ENCODE results near the gene TASP1.

TASP1 gene, protein sequence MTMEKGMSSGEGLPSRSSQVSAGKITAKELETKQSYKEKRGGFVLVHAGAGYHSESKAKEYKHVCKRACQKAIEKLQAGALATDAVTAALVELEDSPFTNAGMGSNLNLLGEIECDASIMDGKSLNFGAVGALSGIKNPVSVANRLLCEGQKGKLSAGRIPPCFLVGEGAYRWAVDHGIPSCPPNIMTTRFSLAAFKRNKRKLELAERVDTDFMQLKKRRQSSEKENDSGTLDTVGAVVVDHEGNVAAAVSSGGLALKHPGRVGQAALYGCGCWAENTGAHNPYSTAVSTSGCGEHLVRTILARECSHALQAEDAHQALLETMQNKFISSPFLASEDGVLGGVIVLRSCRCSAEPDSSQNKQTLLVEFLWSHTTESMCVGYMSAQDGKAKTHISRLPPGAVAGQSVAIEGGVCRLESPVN
- 13.0 to 19.5 (median 15.1) reads per million in 9 experiments for total RNA-seq

DNA sequence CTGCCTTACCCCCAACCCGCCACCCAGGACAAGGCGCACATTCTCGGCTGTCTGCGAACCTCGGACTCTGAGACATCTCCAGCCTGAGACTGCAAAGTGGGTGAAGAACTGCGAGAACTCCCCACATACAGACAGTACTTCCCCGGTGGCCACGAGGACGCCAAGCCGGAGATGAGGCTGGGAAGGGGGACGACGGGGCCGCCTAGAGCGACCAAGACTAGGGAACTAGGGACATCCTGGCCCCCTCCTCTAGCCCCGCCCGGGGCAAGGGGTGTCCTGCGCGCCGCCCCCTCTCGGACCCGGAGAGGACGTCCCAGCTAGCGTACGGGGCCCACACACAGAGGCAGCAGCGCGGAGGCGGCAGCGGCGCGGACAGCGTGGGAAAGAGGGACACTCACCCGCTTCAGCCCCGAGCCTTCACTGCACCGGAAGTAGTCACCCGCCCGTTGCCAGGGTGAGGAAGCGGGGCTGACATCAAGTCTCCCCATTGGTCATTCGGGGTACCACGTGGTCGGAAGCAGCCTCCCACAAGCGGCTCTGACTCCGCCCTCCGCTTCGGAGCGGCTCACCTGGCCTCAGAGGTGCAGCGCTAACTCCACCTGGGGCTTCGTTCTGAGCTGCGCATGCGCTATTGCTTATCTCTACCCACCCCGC, at the start of gene TASP1:
TASP1 (minus strand) TSS at position 437 of the 654 bp plus-strand sequence. CDS start 8,854 bp downstream, outside the sequence.
- Mint-ChIP-seq H3K27me3 (peaks cover 0 to 20% of the 10 kb centered on the region in 2 donors), H3K27ac (peak within 1 kb of the TSS; percentile 91 to 93), H3K9me3 (no peaks in the 10 kb centered on the region), H3K36me3 (ENCODE audit: insufficient read depth) (peaks cover 10% of the 10 kb centered on the region), H3K4me3 (peak within 1 kb of the TSS; percentile 90 to 93), H3K4me1 (ENCODE audit: low read depth in 2 of 2) (peaks cover 12 to 25% of the 10 kb centered on the region in 2 donors)
- ATAC-seq (replicated peaks), result peak; percentile 96
- peak; percentile 94 to 96 (median 94) for DNase-seq

DNA sequence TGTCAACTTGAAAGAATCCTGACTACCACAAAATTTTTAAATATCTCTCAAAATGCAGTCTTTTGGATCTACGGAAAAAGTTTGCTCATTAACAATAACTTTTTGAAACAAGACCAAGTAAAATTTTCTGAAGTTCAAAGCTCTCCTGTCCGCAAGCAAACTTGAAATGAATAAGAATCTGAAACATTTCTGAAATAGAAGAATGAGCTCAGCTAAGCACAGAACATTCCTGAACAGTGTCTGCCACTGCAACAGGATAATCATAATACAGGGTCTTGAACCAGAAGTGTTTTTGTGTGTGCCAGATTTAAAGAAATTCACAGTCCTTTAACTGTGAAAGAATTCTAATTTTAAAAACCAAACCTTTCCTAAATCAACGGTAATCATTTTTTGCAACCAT, 49.1 kb upstream of the TASP1 start:
- Mint-ChIP-seq H3K27me3 (peaks cover 31 to 32% of the 10 kb centered on the region in 2 donors), H3K4me3 (no peak overlapping the region), H3K4me1 (ENCODE audit: low read depth in 2 of 2) (no peaks in the 10 kb centered on the region), H3K27ac (no peak overlapping the region), H3K9me3 (peaks cover 0 to 1% of the 10 kb centered on the region in 2 donors), H3K36me3 (ENCODE audit: insufficient read depth) (no peaks in the 10 kb centered on the region)
- ATAC-seq (replicated peaks), result no peak
- no peak for DNase-seq

DNA sequence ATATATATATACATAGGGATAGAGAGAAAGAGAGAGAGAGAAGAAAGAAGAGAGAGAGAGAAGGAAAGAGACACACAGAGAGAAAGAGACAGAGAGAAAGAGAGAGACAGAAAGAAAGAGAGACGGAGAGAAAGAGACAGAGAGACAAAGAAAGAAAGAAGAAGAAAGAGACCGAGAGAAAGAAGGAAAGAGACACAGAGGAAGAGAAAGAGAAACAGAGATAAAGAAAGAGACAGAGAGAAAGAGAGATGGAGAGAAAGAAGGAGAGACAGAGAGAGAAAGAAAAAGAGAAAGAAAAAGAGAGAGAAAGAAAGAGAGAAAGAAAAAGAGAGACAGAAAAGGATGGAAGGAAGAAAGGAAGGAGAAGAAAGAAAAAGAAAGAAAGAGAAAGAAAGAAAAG, 46.9 kb upstream of the TASP1 start:
- H3K4me3 Mint-ChIP-seq, result no peak overlapping the region
- no peaks in the 10 kb centered on the region for H3K9me3 Mint-ChIP-seq
- no peaks in the 10 kb centered on the region for H3K36me3 Mint-ChIP-seq (ENCODE audit: insufficient read depth)
- ATAC-seq (replicated peaks) (no peak), DNase-seq (no peak)
- H3K27me3 Mint-ChIP-seq, result peaks cover 16 to 28% of the 10 kb centered on the region in 2 donors
- no peak overlapping the region for H3K27ac Mint-ChIP-seq
- no peaks in the 10 kb centered on the region for H3K4me1 Mint-ChIP-seq (ENCODE audit: low read depth in 2 of 2)

DNA sequence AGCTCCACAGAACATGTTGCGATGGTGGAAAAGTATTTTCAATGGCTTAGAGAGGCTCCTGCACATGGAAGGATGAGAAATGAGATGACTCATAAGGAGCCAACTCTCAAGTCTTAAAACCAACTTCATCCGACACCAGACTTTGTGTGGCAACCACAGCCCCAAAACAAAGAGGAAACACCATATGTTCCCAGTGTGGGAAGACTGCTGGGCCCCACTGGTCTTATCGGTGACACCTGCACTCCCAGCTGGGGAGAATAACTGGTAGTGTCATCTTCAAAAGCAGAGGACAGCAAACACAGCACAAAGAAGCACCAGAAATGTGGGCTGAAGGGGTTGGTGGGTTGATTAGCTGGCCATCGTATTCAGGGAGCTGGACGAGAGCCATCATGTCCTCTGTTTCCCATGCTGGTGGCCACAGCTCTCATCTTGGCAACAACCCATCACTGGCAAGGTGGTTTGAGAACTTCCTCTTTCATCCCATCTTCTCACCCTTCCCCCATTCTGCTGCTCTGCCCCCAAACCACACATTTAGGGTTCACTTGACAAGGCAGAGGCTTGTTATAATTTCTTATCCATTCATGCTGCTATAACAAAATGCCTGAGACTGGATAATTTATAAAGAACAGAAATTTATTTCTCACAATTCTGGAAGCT, 46.0 kb upstream of the TASP1 start:
- Mint-ChIP-seq H3K36me3 (ENCODE audit: insufficient read depth) (no peaks in the 10 kb centered on the region), H3K4me1 (ENCODE audit: low read depth in 2 of 2) (no peaks in the 10 kb centered on the region), H3K27ac (no peak overlapping the region), H3K9me3 (no peaks in the 10 kb centered on the region), H3K27me3 (peaks cover 16 to 28% of the 10 kb centered on the region in 2 donors), H3K4me3 (no peak overlapping the region)
- DNase-seq (no peak), ATAC-seq (replicated peaks) (no peak)

DNA sequence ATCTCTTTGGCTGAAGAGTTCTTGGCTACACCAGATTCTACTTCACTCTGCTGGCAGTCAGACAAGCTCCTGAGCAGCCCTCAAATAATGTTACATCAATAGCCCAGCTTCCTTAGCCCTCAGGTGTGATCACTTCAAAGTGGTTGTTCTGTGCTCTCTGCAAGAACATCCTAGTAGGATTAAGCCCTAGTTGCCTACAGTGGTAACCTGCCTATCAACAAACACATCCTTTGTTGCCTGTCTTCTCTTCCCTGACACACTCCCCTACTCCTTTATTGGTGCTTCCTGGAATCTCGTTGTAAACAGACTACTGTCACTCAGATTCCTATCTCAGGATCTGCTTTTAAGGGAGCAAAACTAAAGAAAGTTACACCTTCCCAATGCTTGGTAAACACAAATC, 45.1 kb upstream of the TASP1 start:
- no peaks in the 10 kb centered on the region for H3K4me1 Mint-ChIP-seq (ENCODE audit: low read depth in 2 of 2)
- no peaks in the 10 kb centered on the region for H3K36me3 Mint-ChIP-seq (ENCODE audit: insufficient read depth)
- no peak overlapping the region for H3K27ac Mint-ChIP-seq
- ATAC-seq (replicated peaks) (no peak), DNase-seq (no peak)
- H3K9me3 Mint-ChIP-seq, result no peaks in the 10 kb centered on the region
- H3K27me3 Mint-ChIP-seq, result peaks cover 16 to 28% of the 10 kb centered on the region in 2 donors
- no peak overlapping the region for H3K4me3 Mint-ChIP-seq

DNA sequence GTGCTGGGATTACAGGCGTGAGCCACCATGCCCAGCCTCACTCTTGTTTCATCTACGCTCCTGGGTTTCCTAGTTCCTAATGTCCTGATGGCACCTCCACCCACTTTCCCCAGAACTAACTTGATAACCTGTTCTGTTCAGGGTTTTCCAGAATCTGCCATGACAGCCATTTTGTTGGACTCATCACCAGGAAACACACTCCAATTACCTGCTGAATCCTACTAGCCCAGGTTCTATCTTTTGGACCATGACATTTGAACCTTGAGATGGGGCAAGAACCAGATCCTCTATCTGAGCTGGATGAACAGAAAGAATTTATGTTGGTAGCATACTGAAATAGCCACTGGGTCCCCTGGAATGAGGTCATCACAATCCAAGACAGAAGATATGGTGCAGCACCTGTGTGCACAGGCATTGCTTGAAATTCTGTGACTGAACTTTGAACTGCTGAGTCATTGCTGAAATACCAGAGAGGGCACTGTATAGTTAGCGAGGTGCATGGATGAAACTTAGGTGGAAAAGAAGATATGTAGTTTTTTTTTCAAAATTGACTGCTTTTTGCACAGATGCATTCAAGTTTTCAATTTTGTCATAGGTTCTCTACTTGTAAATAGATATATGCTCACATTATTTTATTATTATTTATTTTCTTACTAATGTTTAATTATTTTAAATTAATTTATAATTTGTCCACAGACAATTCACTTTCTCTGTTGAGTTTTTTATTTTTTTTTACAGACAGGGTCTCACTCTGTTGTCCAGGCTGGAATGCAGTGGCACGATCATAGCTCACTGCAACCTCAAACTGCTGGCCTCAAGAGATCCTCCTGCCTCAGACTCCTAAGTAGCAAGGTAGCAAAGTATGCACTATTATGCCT, 42.8 kb upstream of the TASP1 start:
- ATAC-seq (replicated peaks), result no peak
- no peak overlapping the region for H3K4me3 Mint-ChIP-seq
- H3K4me1 Mint-ChIP-seq (ENCODE audit: low read depth in 2 of 2), result no peaks in the 10 kb centered on the region
- no peaks in the 10 kb centered on the region for H3K36me3 Mint-ChIP-seq (ENCODE audit: insufficient read depth)
- DNase-seq, result no peak
- H3K27ac Mint-ChIP-seq, result no peak overlapping the region
- H3K27me3 Mint-ChIP-seq, result peaks cover 16 to 24% of the 10 kb centered on the region in 2 donors
- H3K9me3 Mint-ChIP-seq, result no peaks in the 10 kb centered on the region

DNA sequence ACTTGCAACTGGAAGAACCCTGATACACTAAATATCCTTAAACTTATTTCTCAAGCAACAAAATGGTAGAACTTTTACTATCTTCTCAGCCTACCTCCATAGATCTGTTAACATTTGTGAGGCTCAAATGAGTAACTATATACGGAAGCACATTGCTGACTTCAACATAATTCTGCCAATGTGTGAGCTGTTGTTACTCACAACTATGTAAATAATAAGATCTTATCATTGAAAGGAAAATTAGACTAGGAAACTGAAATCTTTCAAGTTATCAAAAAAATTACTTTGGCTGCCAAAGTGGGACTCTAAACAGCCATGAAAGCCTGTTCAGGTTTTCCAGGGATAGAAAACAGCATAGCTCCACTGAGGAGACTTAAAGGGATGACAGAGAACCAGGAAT, 40.2 kb upstream of the TASP1 start:
- H3K27ac Mint-ChIP-seq, result no peak overlapping the region
- no peaks in the 10 kb centered on the region for H3K36me3 Mint-ChIP-seq (ENCODE audit: insufficient read depth)
- H3K4me1 Mint-ChIP-seq (ENCODE audit: low read depth in 2 of 2), result no peaks in the 10 kb centered on the region
- H3K9me3 Mint-ChIP-seq, result no peaks in the 10 kb centered on the region
- no peak for DNase-seq
- H3K27me3 Mint-ChIP-seq, result peaks cover 9 to 18% of the 10 kb centered on the region in 2 donors
- H3K4me3 Mint-ChIP-seq, result no peak overlapping the region
- no peak for ATAC-seq (replicated peaks)

DNA sequence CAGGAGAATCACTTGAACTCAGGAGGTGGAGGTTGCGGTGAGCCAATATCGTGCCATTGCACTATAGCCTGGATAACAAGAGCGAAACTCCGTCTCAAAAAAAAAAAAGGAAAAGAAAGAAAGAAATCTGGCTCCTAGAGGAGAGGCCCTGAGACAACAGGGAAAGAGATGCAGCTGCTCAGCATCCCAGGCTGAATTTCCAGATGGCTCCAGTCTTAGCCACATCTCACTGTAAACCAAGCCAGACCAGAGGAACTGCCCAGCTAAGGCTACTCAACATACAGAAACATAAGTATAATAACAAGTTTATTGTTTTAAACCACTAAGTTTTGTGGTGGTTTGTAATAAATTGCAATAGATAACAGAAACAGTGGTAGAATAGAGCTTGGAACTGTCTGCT, 38.5 kb upstream of the TASP1 start:
- ATAC-seq (replicated peaks) (no peak), DNase-seq (no peak)
- peaks cover 8 to 26% of the 10 kb centered on the region in 2 donors for H3K27me3 Mint-ChIP-seq
- no peak overlapping the region for H3K4me3 Mint-ChIP-seq
- no peaks in the 10 kb centered on the region for H3K9me3 Mint-ChIP-seq
- no peaks in the 10 kb centered on the region for H3K4me1 Mint-ChIP-seq (ENCODE audit: low read depth in 2 of 2)
- H3K36me3 Mint-ChIP-seq (ENCODE audit: insufficient read depth), result no peaks in the 10 kb centered on the region
- no peak overlapping the region for H3K27ac Mint-ChIP-seq

DNA sequence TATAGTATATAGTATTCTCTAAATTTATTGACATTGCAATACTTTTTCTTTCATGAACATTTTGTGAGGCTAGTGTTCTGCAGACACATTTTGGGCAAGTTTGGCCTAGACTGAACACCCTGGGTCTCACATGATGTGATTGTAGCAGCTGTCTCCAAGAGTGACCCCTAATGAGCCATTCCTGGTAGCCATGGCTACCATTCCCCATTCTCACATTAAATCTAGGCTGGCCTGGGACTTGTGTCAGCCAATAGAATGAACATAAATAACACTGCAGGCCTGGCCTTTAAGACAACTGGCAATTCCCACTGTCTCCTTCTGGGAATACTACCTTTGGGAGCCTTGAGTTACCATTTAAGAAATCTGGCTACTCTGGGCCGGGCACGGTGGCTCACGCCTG, 38.0 kb upstream of the TASP1 start:
- DNase-seq (no peak), ATAC-seq (replicated peaks) (no peak)
- no peaks in the 10 kb centered on the region for H3K4me1 Mint-ChIP-seq (ENCODE audit: low read depth in 2 of 2)
- H3K27me3 Mint-ChIP-seq, result peaks cover 13 to 32% of the 10 kb centered on the region in 2 donors
- H3K27ac Mint-ChIP-seq, result no peak overlapping the region
- no peaks in the 10 kb centered on the region for H3K9me3 Mint-ChIP-seq
- H3K36me3 Mint-ChIP-seq (ENCODE audit: insufficient read depth), result no peaks in the 10 kb centered on the region
- H3K4me3 Mint-ChIP-seq, result no peak overlapping the region

DNA sequence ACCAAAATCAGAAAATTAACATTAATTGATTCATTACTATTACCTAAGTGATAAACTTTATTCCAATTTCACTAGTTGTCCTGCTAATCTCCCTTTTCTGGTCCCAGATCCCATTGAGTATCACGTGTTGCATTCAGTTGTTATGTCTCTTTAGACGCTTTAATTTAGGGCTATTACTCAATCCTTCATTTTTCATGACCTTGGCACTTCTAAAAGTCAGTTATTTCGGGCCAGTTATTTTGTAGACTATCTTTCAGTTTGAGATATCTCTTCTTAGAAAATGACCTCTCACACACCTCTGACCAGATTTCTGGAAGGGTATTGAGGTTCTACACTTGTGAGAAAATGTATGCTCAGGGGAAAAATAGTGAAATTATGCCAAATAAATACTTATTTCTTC, 34.0 kb upstream of the TASP1 start:
- no peaks in the 10 kb centered on the region for H3K4me1 Mint-ChIP-seq (ENCODE audit: low read depth in 2 of 2)
- no peak overlapping the region for H3K27ac Mint-ChIP-seq
- DNase-seq, result no peak
- no peak for ATAC-seq (replicated peaks)
- no peaks in the 10 kb centered on the region for H3K36me3 Mint-ChIP-seq (ENCODE audit: insufficient read depth)
- no peak overlapping the region for H3K4me3 Mint-ChIP-seq
- H3K27me3 Mint-ChIP-seq, result peaks cover 38 to 56% of the 10 kb centered on the region in 2 donors
- H3K9me3 Mint-ChIP-seq, result no peaks in the 10 kb centered on the region

DNA sequence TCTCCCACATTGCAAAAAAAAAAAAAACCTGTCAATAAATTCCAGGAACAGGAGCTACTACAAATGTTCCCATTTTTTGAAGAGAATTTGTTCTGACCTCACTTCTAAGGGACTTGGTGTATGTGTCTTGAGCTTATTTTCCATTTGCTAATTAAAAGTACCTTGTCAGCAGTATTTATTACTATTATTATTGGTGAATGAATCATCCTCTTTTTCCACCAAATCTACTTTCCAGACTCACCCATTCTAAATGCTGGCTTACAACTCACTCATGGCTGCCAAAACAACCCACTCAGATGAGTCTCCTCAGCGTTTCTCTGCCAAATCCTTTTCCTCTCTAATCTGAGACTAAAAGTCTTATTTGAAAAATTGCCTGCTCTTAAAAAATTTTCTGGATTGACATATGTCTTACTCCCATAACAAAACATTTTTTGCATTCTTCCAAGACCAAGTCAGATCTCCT, 33.2 kb upstream of the TASP1 start:
- H3K27ac Mint-ChIP-seq, result no peak overlapping the region
- H3K36me3 Mint-ChIP-seq (ENCODE audit: insufficient read depth), result no peaks in the 10 kb centered on the region
- DNase-seq (no peak), ATAC-seq (replicated peaks) (no peak)
- peaks cover 38 to 56% of the 10 kb centered on the region in 2 donors for H3K27me3 Mint-ChIP-seq
- no peak overlapping the region for H3K4me3 Mint-ChIP-seq
- H3K4me1 Mint-ChIP-seq (ENCODE audit: low read depth in 2 of 2), result no peaks in the 10 kb centered on the region
- H3K9me3 Mint-ChIP-seq, result no peaks in the 10 kb centered on the region

DNA sequence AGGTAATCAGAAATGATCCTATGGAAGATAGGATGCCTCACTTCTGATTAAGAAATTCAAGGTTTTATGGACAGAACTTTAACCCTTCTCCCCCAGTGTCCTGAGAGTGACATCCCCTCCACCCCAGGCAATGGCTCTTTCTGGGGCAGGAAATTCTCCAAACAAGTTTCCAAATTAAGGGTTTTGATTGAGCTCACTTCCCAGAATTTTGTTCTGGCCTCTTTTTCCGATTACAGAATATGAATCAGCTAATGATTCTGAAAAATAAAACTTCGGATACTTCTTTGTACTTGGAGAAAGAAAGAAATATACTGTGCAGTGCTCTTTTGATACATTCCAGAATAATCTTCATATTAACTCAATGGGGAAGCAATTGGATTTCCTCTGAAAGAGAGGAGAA, 32.8 kb upstream of the TASP1 start:
- DNase-seq, result no peak
- no peak for ATAC-seq (replicated peaks)
- H3K4me3 Mint-ChIP-seq, result no peak overlapping the region
- no peaks in the 10 kb centered on the region for H3K36me3 Mint-ChIP-seq (ENCODE audit: insufficient read depth)
- no peaks in the 10 kb centered on the region for H3K4me1 Mint-ChIP-seq (ENCODE audit: low read depth in 2 of 2)
- H3K27me3 Mint-ChIP-seq, result peaks cover 38 to 56% of the 10 kb centered on the region in 2 donors
- H3K9me3 Mint-ChIP-seq, result no peaks in the 10 kb centered on the region
- H3K27ac Mint-ChIP-seq, result no peak overlapping the region

DNA sequence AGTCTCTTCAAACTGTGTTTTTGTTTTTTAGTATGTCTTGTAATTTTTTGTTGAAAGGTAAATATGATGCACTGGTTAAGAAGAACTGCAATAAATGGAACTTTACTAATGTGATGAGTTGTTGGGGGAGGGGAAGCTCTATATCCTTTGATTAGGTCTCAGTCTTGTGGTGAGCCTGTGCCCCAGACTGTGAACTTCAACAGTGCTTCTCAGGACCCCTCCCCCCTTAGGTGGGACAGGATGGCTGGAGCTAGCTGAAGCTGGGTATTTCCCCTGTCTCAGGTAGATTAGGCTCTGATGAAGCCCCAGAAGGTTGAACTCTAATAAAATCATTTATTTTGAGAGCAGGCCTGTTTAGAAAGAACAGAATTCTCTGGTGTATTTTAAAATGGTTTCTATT, 31.4 kb upstream of the TASP1 start:
- H3K36me3 Mint-ChIP-seq (ENCODE audit: insufficient read depth), result no peaks in the 10 kb centered on the region
- H3K4me3 Mint-ChIP-seq, result no peak overlapping the region
- no peak for ATAC-seq (replicated peaks)
- no peaks in the 10 kb centered on the region for H3K9me3 Mint-ChIP-seq
- peak overlapping the region in 1 of 2 donors; percentile 35 for H3K27ac Mint-ChIP-seq
- H3K4me1 Mint-ChIP-seq (ENCODE audit: low read depth in 2 of 2), result no peaks in the 10 kb centered on the region
- DNase-seq, result no peak
- peaks cover 44 to 56% of the 10 kb centered on the region in 2 donors for H3K27me3 Mint-ChIP-seq

Data from effector memory CD8-positive, alpha-beta T cell (primary cell).